Measurements from ENCODE around the gene APOO. TPM values are rescaled to one million over a fixed set of nuclear protein-coding genes. Genes with fewer than 3 reads are reported as not detected.

Gene APOO
- total and polyA plus RNA-seq, 2 of the 13 experiments (the other 11 are each of a cell fraction or from before 2014, with no cell fraction given) = 9.7 to 22.1 TPM

- TF ChIP-seq ZNF350 (CRISPR knock-in tag; IDR thresholded peaks at IDR 0.05; ENCODE audit: borderline replicate concordance, low read depth) (peak; percentile 48; the same call in 1 of the 2 replicates), BCL3 (CRISPR knock-in tag; IDR thresholded peaks at IDR 0.05) (no peak), ZBTB49 (CRISPR knock-in tag; IDR thresholded peaks at IDR 0.05; ENCODE audit: borderline replicate concordance) (no peak), NONO (IDR thresholded peaks at IDR 0.05) (no peak), NONO (CRISPR knock-in tag; conservative IDR thresholded peaks at IDR 0.05) (0 out of 2 replicates have a peak, but pooled peaks have one; percentile 24), FOXK1 (CRISPR knock-in tag; IDR thresholded peaks at IDR 0.05; ENCODE audit: borderline replicate concordance, low read depth) (0 out of 2 replicates have a peak, but pooled peaks have one; percentile 15), SIX1 (CRISPR knock-in tag; IDR thresholded peaks at IDR 0.05; ENCODE audit: borderline replicate concordance) (peak; percentile 34; the same call in 1 of the 2 replicates), ZIK1 (CRISPR knock-in tag; IDR thresholded peaks at IDR 0.05; ENCODE audit: borderline replicate concordance, low read depth) (no peak), PBX3 (CRISPR knock-in tag; IDR thresholded peaks at IDR 0.05; ENCODE audit: borderline replicate concordance) (no peak), ZSCAN29 (CRISPR knock-in tag; conservative IDR thresholded peaks at IDR 0.05) (no peak), WIZ (CRISPR knock-in tag; IDR thresholded peaks at IDR 0.05) (no peak), ZNF75D (CRISPR knock-in tag; IDR thresholded peaks at IDR 0.05; ENCODE audit: borderline replicate concordance) (no peak), ZFP90 (CRISPR knock-in tag; IDR thresholded peaks at IDR 0.05; ENCODE audit: borderline replicate concordance) (no peak), MTERF4 (CRISPR knock-in tag; IDR thresholded peaks at IDR 0.05) (no peak), AFF4 (CRISPR knock-in tag; IDR thresholded peaks at IDR 0.05) (no peak), ZFX (CRISPR knock-in tag; IDR thresholded peaks at IDR 0.05; ENCODE audit: low read depth) (no peak), RBM39 (IDR thresholded peaks at IDR 0.05; ENCODE audit: low read depth, low read length, poor library complexity, severe bottlenecking) (no peak)
These were observed 65.8 kb downstream of the APOO start (continued) for GRCh38 chrX:23841847-23842522.
